Pulmonary artery endothelial cell (primary cell): ENCODE measurements around the gene BPIFB2. TPM values are rescaled to one million over a fixed set of nuclear protein-coding genes. Genes with fewer than 3 reads are reported as not detected.

Experiments
- DNase-seq: peaks from one replicate; pipeline ENCODE4 v3.0.0-alpha.2; 2011; ENCODE audit warnings: low read depth, low spot score
- total RNA-seq: library from RNA; depleted of rRNA; stranded (reverse); fragments of >200 nt; gene quantifications from 2 replicates; pipeline ENCODE4 v1.2.3, GENCODE V29; 2014

Gene BPIFB2
- total RNA-seq, 1 donor from 2014 or later, result not detected

DNA sequence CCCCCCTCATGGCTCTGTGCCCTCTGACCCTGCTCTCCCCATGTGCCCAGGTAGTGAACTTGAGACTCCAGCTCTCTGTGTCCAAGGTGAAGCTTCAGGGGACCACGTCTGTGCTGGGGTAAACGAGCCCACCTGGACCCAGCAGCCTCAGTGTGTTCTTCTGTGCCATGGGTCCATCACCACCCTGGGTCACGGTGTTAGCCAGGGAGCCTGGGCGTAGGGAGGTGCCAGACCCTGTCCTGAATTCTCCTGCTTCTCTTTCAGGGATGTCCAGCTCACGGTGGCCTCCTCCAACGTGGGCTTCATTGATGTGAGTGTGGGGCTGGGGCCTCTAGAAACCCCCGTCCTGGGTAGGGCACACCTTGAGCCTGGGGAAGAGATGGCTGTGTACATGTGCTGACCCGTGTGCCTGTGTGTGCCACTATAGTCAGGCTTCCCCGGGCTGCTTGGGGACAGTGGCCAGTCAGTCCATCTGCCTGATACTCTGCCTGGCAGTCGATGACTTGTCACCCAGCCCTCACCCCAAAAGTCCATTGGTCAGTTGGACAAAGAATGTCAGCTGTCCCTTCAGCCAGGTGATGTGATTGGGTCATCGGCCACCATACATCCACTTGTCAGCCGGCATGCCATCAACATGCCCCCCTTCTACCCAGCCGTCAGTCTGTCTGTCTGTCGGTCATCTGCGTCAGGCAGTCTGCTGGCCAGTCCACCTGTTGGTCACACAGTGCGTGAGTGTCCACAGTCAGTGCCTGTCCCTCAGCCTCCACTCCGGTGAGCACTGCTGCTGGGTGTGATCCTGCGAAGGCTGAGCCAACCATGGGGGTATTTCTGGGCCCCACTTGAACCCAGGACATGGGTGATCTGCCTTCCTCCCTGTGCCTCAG is 13.0 kb downstream of the BPIFB2 start:
- DNase-seq, result no peak

- no peak for DNase-seq
Measured at GRCh38 chr20:33021879-33022278, 14.4 kb downstream of the BPIFB2 start.

DNA sequence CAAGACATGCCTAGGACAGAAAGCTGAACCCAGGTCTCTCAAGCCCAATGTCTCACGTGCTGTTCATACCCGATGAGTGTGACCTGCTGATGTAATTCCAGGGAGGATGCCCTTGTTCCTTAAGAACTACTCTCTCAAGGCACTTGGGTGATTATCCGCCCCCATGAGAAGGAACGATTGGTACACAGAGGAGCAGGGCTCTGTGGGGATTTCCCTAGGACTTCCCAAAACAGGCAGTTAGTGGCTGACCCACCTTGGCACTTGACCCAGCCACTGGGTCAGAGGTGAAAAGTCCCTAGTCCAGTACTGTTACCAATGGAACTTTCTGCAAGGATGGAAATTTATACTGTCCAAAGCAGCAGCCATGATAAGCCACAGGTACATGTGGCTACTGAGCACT is 14.8 kb downstream of the BPIFB2 start:
- DNase-seq, result no peak

GRCh38 chr20:33022694-33023438 is 15.4 kb downstream of the BPIFB2 start:
- DNase-seq, result no peak

- DNase-seq, result no peak
Measured at GRCh38 chr20:33023439-33024242, 16.1 kb downstream of the BPIFB2 start.

DNA sequence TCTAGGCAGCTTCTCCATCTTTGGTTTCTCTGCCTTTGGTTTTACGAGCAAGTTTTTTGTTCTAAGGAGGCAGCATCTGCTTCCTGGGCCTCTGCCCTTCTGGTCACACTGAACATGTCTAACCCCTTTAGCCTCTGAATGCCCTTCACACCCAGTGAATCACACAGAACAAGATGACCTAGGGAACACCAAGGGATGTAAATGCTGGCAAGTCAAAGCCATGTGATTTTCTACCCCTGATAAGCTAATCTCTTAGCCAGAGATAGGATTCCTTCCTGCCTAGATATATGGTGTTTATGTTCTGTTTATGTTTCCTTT is 16.7 kb downstream of the BPIFB2 start:
- DNase-seq, result no peak

GRCh38 chr20:33024609-33025317 is 17.3 kb downstream of the BPIFB2 start:
- DNase-seq, result no peak

GRCh38 chr20:33025318-33025876 is 17.9 kb downstream of the BPIFB2 start:
- DNase-seq, result no peak

DNA sequence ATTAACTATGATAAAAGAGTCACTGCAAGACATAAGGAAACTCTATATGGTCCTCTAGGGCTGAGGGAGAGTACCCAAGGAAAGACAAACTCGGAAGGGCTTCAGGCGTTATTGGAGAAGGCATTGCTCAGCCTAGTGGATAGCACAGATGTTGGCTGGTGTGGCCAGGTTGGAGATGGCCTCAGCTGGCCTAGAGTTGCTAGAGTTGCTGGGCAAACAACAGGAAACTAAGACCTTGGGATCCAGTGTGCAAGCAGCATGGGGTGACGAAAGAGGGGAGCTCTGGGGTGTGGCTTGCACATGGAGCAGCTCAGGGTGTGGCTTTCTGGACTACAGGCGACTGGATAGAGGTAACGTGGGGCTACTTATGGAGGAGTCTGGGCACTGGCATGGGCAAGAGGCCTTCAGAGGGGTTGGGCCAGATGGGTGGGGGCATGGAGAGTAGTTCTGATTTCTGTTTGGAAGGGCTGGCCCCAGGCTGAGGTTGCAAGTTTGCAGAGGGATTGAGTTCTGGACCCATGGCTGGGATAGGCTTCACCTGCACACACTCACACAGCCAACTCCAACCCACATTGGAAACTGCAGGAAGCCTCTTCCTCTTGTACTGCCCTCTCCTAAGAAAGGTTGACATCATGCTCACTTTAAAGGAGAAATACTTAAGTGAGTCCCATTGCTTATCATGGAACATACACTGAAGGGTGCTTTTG is 18.7 kb downstream of the BPIFB2 start:
- DNase-seq, result no peak

DNA sequence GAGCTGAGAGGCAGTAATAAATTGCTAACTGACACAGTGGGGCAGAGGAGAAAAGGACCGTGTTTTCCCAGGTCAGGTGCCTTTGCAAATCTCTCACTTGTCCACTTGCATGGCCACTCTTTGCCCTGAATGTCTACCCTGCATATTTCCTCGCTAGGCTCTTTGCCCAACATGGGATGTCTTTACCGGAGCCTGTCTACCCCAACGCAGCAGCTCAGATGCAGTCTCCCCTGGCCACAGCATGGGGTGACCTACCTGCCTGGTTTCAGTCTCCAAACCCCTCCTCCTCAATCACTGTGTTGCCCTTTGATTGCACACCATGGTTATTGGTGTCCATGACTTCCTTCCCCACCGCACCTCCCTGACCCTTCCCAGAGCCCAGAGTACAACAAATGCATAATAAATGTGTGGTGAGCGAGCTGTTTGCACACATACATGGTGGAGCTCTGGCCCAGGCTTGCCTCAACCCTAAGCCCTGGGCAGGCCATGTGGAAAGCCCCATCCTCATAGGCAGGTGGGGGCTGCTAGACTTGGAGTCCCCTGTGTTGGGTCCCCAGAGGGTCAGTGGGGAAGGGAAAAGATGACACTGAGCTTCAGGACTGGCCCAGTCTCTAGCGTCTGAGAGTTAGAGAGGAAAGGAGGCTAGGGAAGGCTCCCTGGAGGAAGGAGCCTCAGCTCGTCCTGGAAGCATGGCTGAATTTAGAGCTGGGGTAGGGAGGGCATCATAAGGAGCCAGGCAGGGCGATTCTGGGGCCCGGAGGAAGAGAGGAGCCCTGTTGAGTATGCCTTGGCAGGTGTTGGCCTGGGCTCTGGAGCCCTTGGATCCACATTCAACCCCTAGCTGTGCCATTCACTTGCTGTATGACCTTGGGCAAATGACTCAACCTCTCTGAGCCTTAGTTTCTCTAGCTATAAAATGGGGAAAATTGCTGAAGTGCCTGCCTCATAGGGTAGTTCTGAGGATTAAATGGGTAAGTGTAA is 19.6 kb downstream of the BPIFB2 start:
- DNase-seq, result no peak

DNA sequence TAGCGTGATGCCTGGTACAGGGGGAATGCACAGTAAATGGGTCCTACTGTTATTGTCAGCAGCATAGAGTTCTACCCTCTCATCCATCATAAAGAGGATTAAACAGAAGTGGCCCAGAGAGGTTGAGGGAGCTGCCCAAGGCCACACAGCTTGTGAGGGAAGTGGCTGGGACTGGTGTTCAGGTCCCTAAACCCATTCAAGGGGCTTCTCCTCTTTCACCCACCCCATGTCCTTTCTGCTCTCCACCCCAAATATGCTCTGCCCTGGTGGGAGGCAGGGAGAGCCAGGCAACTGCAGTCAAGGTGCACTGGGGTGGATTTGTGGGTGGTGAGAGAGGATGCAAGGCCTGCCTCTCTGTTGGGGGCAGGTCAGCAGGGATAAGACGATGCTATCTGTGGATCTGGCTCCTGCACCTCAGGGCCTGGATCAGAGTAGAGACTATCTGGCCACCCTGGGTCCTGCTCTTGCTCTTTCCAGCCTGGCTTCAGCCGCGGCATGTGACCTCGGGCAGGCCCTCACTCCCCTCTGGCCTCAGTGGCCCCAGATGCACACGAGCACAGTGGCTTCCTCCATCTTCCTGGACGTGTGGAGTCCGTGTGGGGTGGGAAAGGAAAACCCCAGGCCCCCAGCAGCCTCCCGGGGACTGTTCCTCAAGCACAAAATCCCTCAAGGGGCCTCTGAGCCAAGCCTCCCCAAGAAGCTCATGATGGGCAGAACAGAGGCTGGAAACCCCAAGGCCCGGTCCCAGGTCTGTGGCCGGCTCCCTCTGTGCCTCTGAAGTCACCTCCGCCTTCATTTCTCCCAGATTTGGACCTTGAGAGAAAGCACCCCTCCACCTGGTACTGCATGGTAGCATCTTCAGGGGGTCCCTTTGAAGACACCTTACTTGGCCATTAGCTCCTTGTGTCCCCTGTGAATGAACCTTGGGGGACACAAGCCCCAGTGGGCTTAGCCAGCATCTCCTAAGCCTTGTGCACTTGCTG is 20.6 kb downstream of the BPIFB2 start:
- no peak for DNase-seq

DNA sequence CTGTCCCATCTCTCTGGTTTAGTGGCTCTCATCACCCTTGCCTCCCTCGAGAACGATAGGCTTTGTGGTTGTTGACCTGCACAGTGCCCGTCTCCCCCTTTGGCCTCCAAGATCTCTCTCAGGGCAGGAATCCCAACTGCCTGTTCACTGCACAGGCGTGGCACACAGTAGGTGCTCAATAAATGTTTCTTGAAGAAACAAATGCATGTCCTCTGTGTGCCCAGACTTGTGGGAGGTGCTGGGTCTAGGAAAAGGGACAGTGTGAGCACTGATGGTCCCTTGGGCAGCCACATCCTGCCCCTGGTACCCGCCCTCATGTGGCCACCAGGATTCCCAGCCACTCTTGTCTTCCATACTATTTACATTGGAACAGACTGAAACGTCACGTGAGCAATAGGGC is 21.4 kb downstream of the BPIFB2 start:
- no peak for DNase-seq

- DNase-seq, result no peak
Measured at GRCh38 chr20:33030076-33030475, 22.6 kb downstream of the BPIFB2 start.

DNA sequence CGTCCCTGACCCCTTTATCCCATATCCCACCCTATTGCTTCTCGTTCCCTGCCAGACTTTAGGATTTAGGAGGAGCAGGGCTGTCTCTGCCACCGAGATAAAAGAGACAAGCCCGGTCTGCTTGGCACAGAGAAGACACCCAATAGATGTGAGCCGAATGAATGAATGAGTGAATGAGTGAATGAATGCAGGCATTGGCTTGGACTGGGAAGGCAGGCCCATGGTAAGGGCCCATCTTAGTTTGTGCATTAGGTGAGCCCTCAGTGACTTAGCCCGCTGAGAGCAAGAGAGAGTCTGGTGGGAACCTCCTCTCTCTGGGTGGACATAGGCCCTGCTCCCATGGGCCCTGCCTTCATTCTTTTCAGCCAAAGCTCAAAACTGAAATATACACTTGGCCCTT is 23.1 kb downstream of the BPIFB2 start:
- no peak for DNase-seq

- no peak for DNase-seq
Measured at GRCh38 chr20:33031531-33031930, 24.0 kb downstream of the BPIFB2 start, which contains the start of gene BPIFB6. TSS of gene BPIFB6 (plus strand) at chr20:33031648. CDS start at chr20:33031648, 0 bp downstream.

- no peak for DNase-seq
Measured at GRCh38 chr20:33032555-33032954, 25.1 kb downstream of the BPIFB2 start.

- DNase-seq, result no peak
Measured at GRCh38 chr20:33033381-33033780, 25.9 kb downstream of the BPIFB2 start.

- DNase-seq, result no peak
Measured at GRCh38 chr20:33034115-33034514, 26.6 kb downstream of the BPIFB2 start.
